ENCODE data around the gene TMEM151B. TPM values are rescaled to one million over a fixed set of nuclear protein-coding genes. Genes with fewer than 3 reads are reported as not detected.
A peak's percentile ranks its signal among the peaks of the same experiment; 100 is the strongest.

TMEM151B gene
- total and polyA plus RNA-seq, 2 of the 13 experiments (the other 11 are each of a cell fraction or from before 2014, with no cell fraction given), result not detected

- Histone ChIP-seq H3K9me3 (ENCODE audit: low read length) (no peaks in the 10 kb centered on the region), H3K4me3 (replicated peaks in 1 of 3; ENCODE audit: insufficient read depth in 1 of 3, low read depth in 2 of 3, low read length in 3 of 3) (no peak overlapping the region), H3K36me3 (replicated peaks in 1 of 2; ENCODE audit: control insufficient read depth in 1 of 2, insufficient read depth in 2 of 2, low read length in 2 of 2) (no peaks in the 10 kb centered on the region), H3K4me2 (ENCODE audit: low read depth, low read length) (peak overlapping the region; percentile 66), H3K9ac (ENCODE audit: insufficient read depth, low read depth, low read length) (no peak overlapping the region; the same call in 1 of the 2 replicates), H3K27ac (ENCODE audit: extremely low read length, insufficient read depth, low read length) (no peak overlapping the region), H3K27me3 (ENCODE audit: control insufficient read depth in 1 of 2, insufficient read depth in 2 of 2, low read length in 2 of 2) (peaks cover 1 to 14% of the 10 kb centered on the region in 2 experiments; a peak in 4 of 5 replicates), H3K79me2 (ENCODE audit: insufficient read depth, low read length) (peaks cover 16% of the 10 kb centered on the region), H4K20me1 (ENCODE audit: insufficient read depth, low read length) (no peaks in the 10 kb centered on the region), H3K4me1 (ENCODE audit: insufficient read depth, low read length) (peaks cover 87% of the 10 kb centered on the region), H2AFZ (ENCODE audit: low read length) (no peak overlapping the region)
- no peak for ATAC-seq
- CTCF ChIA-PET (ENCODE audit: low intra/inter-chr PET ratio, low total read pairs), result interaction anchor here (0.6 to 3.2 kb wide), 3 partner anchors 13 to 37 kb away, joined by 3 to 18 read pairs (median 4); no protein-coding TSS in a partner anchor
- 79% methylated on average over 4 of the region's 4 CpGs for WGBS (ENCODE audit: low lambda C conversion rate)
- intact Hi-C loops (cut with micrococcal nuclease; ENCODE audit: unreplicated experiment) (loop anchor here (1.0 kb wide), 2 partner anchors 13 to 49 kb away; no protein-coding TSS in a partner anchor), in situ Hi-C loops (cut with HindIII; ENCODE audit: extremely low pct_ligation_motif_present, low pct_unique_long_range_greater_than_20kb) (loop anchor here (5.0 kb wide), 1 partner anchor 49 kb away; no protein-coding TSS in a partner anchor)
- no peak for TF ChIP-seq PTBP1 (IDR thresholded peaks at IDR 0.05; ENCODE audit: low read depth, low read length, poor library complexity, severe bottlenecking)
- no peak for TF ChIP-seq TMF1 (CRISPR knock-in tag; IDR thresholded peaks at IDR 0.05; ENCODE audit: low read depth)
- 0 out of 2 replicates have a peak, but pooled peaks have one; percentile 21 for TF ChIP-seq ZNF468 (CRISPR knock-in tag; IDR thresholded peaks at IDR 0.05)
- TF ChIP-seq, protein P1, sequence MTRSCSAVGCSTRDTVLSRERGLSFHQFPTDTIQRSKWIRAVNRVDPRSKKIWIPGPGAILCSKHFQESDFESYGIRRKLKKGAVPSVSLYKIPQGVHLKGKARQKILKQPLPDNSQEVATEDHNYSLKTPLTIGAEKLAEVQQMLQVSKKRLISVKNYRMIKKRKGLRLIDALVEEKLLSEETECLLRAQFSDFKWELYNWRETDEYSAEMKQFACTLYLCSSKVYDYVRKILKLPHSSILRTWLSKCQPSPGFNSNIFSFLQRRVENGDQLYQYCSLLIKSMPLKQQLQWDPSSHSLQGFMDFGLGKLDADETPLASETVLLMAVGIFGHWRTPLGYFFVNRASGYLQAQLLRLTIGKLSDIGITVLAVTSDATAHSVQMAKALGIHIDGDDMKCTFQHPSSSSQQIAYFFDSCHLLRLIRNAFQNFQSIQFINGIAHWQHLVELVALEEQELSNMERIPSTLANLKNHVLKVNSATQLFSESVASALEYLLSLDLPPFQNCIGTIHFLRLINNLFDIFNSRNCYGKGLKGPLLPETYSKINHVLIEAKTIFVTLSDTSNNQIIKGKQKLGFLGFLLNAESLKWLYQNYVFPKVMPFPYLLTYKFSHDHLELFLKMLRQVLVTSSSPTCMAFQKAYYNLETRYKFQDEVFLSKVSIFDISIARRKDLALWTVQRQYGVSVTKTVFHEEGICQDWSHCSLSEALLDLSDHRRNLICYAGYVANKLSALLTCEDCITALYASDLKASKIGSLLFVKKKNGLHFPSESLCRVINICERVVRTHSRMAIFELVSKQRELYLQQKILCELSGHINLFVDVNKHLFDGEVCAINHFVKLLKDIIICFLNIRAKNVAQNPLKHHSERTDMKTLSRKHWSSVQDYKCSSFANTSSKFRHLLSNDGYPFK (CRISPR knock-in tag; IDR thresholded peaks at IDR 0.05; ENCODE audit: borderline replicate concordance), result 0 out of 2 replicates have a peak, but pooled peaks have one; percentile 2
- 0 out of 2 replicates have a peak, but pooled peaks have one; percentile 5 for TF ChIP-seq GATAD1 (CRISPR knock-in tag; IDR thresholded peaks at IDR 0.05)
- TF ChIP-seq ATAD3A (CRISPR knock-in tag; IDR thresholded peaks at IDR 0.05), result no peak
- TF ChIP-seq ZNF331 (CRISPR knock-in tag; IDR thresholded peaks at IDR 0.05), result 0 out of 2 replicates have a peak, but pooled peaks have one; percentile 1
- no peak for TF ChIP-seq REPIN1 (CRISPR knock-in tag; IDR thresholded peaks at IDR 0.05; ENCODE audit: borderline replicate concordance, low read depth)
- TF ChIP-seq EP300 (IDR thresholded peaks at IDR 0.05; ENCODE audit: low read depth in 2 of 2, low read length in 2 of 2), result 0 out of 4 replicates have a peak, but pooled peaks of 1 of the 2 experiments have one; percentile 4
- TF ChIP-seq EP300 (CRISPR knock-in tag; IDR thresholded peaks at IDR 0.05; ENCODE audit: borderline replicate concordance), result no peak
- 0 out of 2 replicates have a peak, but pooled peaks have one; percentile 21 for TF ChIP-seq MTERF4 (CRISPR knock-in tag; IDR thresholded peaks at IDR 0.05)
- TF ChIP-seq ZNF121 (CRISPR knock-in tag; IDR thresholded peaks at IDR 0.05), result peak; percentile 96
- TF ChIP-seq, protein P2, sequence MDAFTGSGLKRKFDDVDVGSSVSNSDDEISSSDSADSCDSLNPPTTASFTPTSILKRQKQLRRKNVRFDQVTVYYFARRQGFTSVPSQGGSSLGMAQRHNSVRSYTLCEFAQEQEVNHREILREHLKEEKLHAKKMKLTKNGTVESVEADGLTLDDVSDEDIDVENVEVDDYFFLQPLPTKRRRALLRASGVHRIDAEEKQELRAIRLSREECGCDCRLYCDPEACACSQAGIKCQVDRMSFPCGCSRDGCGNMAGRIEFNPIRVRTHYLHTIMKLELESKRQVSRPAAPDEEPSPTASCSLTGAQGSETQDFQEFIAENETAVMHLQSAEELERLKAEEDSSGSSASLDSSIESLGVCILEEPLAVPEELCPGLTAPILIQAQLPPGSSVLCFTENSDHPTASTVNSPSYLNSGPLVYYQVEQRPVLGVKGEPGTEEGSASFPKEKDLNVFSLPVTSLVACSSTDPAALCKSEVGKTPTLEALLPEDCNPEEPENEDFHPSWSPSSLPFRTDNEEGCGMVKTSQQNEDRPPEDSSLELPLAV (CRISPR knock-in tag; conservative IDR thresholded peaks at IDR 0.05; ENCODE audit: low read depth), result no peak
- TF ChIP-seq ZNF124 (CRISPR knock-in tag; IDR thresholded peaks at IDR 0.05), result no peak
- POLR2A ChIA-PET, result interaction anchor here (0.8 to 4.4 kb wide), 6 partner anchors 15 to 98 kb away, joined by 3 to 61 read pairs (median 4); partner anchors contain the start of genes AARS2, HSP90AB1 and SLC35B2
- no peak for FAIRE-seq
- no peak for DNase-seq (ENCODE audit: low spot score)
- BruUV-seq (replicated peaks), result no TSS peak
Observed at GRCh38 chr6:44220913-44221290, 49.3 kb upstream of the TMEM151B start.

Measured in HepG2 (cell line).